K562 (cell line): ENCODE data around the gene RNF224. TPM values are rescaled to one million over a fixed set of nuclear protein-coding genes. Genes with fewer than 3 reads are reported as not detected.

Source experiments
- ATAC-seq: fragments of 200-7000 bp; cut with Tn5 transposase; 3 replicates; pipeline ENCODE4 v1.9.1; 2020; ENCODE audit warnings: moderate library complexity
- BruUV-seq: library from RNA; stranded (reverse); fragments of 400-500 nt; replicated peaks from 2 replicates; lab custom pipeline; 2021; lab: Mats Ljungman, UMichigan
- CTCF ChIA-PET: fragments of 300-600 bp; formaldehyde crosslinking; extraction: SDS; loops from one replicate; lab custom pipeline; 2021; ENCODE audit warnings: low intra/inter-chr PET ratio; lab: Yijun Ruan, JAX
- POLR2A ChIA-PET: fragments of 300-600, 350-650 bp; sonication (Branson Sonifier 250); formaldehyde crosslinking; extraction: SDS; loops from one replicate; lab custom pipeline; 2021; ENCODE audit warnings: antibody characterized with exemption, inconsistent platforms; lab: Yijun Ruan, JAX
- DNase-seq, 4 experiments: peaks; one replicate each; pipeline versions ENCODE4 v3.0.0 to v3.0.0-alpha.2; 2011 to 2018; ENCODE audit warnings: low spot score in 3 of 4, mixed read lengths in 3 of 4; ENCODE audit errors: extremely low read depth in 1 of 4
- FAIRE-seq: peaks from 2 replicates; lab custom pipeline; 2011; peaks lifted over from hg19 to GRCh38; lab: Jason Lieb, UNC
- H2AFZ ChIP-seq: 2 replicates; pipeline ENCODE4 v1.6.0; 2011; ENCODE audit warnings: low read depth, low read length, control low read depth, inconsistent platforms
- H3K27ac ChIP-seq: fragments of 200-600 bp; 3 replicates; pipeline ENCODE4 v1.8.0; 2011; ENCODE audit warnings: low read depth, mild to moderate bottlenecking, control low read depth, inconsistent platforms, low read length, moderate library complexity, mixed read lengths; ENCODE audit errors: extremely low read depth
- H3K27me3 ChIP-seq, 2 experiments: fragments of 300-600 bp in 1 of 2; 2 replicates in 1 of 2; 3 replicates in 1 of 2; pipeline versions ENCODE4 v1.6.0 to v1.8.0; 2011; ENCODE audit warnings: inconsistent platforms in 2 of 2, low read length in 2 of 2, mild to moderate bottlenecking in 1 of 2, mixed read lengths in 1 of 2, moderate library complexity in 1 of 2; ENCODE audit not compliant: control insufficient read depth in 2 of 2, insufficient read depth in 2 of 2
- H3K36me3 ChIP-seq: fragments of 300-600 bp; 3 replicates; pipeline ENCODE4 v1.8.0; 2011; ENCODE audit warnings: mild to moderate bottlenecking, low read length, inconsistent platforms; ENCODE audit not compliant: control insufficient read depth, insufficient read depth
- H3K4me1 ChIP-seq, 2 experiments: fragments of 200-600 bp in 1 of 2; replicated peaks in 1 of 2; 2 replicates in 1 of 2; 3 replicates in 1 of 2; pipeline versions ENCODE4 v1.5.1 to v1.8.0; 2011; ENCODE audit warnings: inconsistent platforms in 2 of 2, low read length in 2 of 2, mild to moderate bottlenecking in 1 of 2, mixed read lengths in 1 of 2, moderate library complexity in 1 of 2; ENCODE audit not compliant: control insufficient read depth in 2 of 2, insufficient read depth in 2 of 2
- H3K4me2 ChIP-seq: 2 replicates; pipeline ENCODE4 v1.6.1; 2011; ENCODE audit warnings: low read length, control low read depth, inconsistent platforms, mixed read lengths; ENCODE audit not compliant: insufficient read depth
- H3K4me3 ChIP-seq: fragments of 200-600 bp; sonication (generic), shearing (Covaris generic); 2 replicates; pipeline ENCODE4 v1.5.1; 2016; ENCODE audit warnings: control low read depth, inconsistent platforms
- H3K79me2 ChIP-seq: fragments of 200-600 bp; 3 replicates; pipeline ENCODE4 v1.8.0; 2011; ENCODE audit warnings: low read length, inconsistent platforms; ENCODE audit not compliant: control insufficient read depth, insufficient read depth
- H3K9ac ChIP-seq, 2 experiments: 2 replicates each; pipeline versions ENCODE4 v1.6.0 to v1.6.1; 2011; ENCODE audit warnings: low read depth in 2 of 2, low read length in 2 of 2, control low read depth in 1 of 2, inconsistent platforms in 1 of 2, mild to moderate bottlenecking in 1 of 2, mixed read lengths in 1 of 2; ENCODE audit not compliant: insufficient read depth in 1 of 2
- H3K9me1 ChIP-seq: one replicate; pipeline ENCODE4 v1.6.0; 2011; ENCODE audit warnings: inconsistent platforms, mild to moderate bottlenecking, low read length, moderate library complexity; ENCODE audit not compliant: control insufficient read depth, insufficient read depth
- H3K9me3 ChIP-seq: replicated peaks from 2 replicates; pipeline ENCODE4 v1.5.1; 2011; ENCODE audit warnings: low read depth, low read length, inconsistent platforms; ENCODE audit not compliant: control insufficient read depth, insufficient read depth
- H4K20me1 ChIP-seq: replicated peaks from 2 replicates; pipeline ENCODE4 v1.6.1; 2011; ENCODE audit warnings: low read length, inconsistent platforms, mixed read lengths; ENCODE audit not compliant: control insufficient read depth, insufficient read depth
- BCL6 ChIP-seq: fragments of 250-450 bp; sonication (Bioruptor Pico); IDR thresholded peaks from 2 replicates; pipeline ENCODE4 v1.4.0; 2020
- CBX3 ChIP-seq, 2 experiments: IDR thresholded peaks; 1 replicate in 1 of 2; 2 replicates in 1 of 2; pipeline ENCODE4 v1.6.1; 2012; ENCODE audit warnings: inconsistent platforms in 2 of 2, low read length in 2 of 2, borderline replicate concordance in 1 of 2, control low read depth in 1 of 2
- CBX8 ChIP-seq: fragments of 200-600 bp; sonication (generic); IDR thresholded peaks from 2 replicates; pipeline ENCODE4 v1.6.1; 2012; ENCODE audit warnings: borderline replicate concordance, mixed run types, low read depth, mild to moderate bottlenecking, moderate library complexity, mixed read lengths, low read length, control low read depth, inconsistent platforms; ENCODE audit not compliant: poor library complexity, severe bottlenecking; ENCODE audit errors: extremely low read depth
- E2F4 ChIP-seq: sonication (generic); formaldehyde crosslinking; IDR thresholded peaks from 2 replicates; pipeline ENCODE4 v1.8.0; 2022; ENCODE audit warnings: mild to moderate bottlenecking, low read depth, missing genetic modification reagents
- ELF4 ChIP-seq: fragments of 450-650 bp; formaldehyde crosslinking; IDR thresholded peaks from 2 replicates; pipeline ENCODE4 v1.4.0; 2022; ENCODE audit warnings: missing genetic modification characterization
- HDAC1 ChIP-seq, 2 experiments: fragments of 450-650 bp; IDR thresholded peaks; 2 replicates each; pipeline ENCODE4 v1.6.1; 2016 to 2017; ENCODE audit warnings: inconsistent platforms in 1 of 2, mild to moderate bottlenecking in 1 of 2, moderate library complexity in 1 of 2
- HNRNPL ChIP-seq: fragments of 200-400 bp; formaldehyde crosslinking; IDR thresholded peaks from 2 replicates; pipeline ENCODE4 v1.6.1; 2017; ENCODE audit warnings: low read depth, mild to moderate bottlenecking, low read length
- KDM1A ChIP-seq, 2 experiments: fragments of 450-650 bp; IDR thresholded peaks; 2 replicates each; pipeline ENCODE4 v1.6.1; 2016; ENCODE audit warnings: mild to moderate bottlenecking in 2 of 2
- KLF16 ChIP-seq: IDR thresholded peaks from 2 replicates; pipeline ENCODE4 v1.6.1; 2016; ENCODE audit warnings: antibody characterized with exemption
- MAFG ChIP-seq: fragments of 450-650 bp; conservative IDR thresholded peaks from 2 replicates; pipeline ENCODE4 v1.6.1; 2016; ENCODE audit warnings: missing genetic modification characterization, missing compliant biosample characterization
- MCM2 ChIP-seq: fragments of 450-650 bp; IDR thresholded peaks from 2 replicates; pipeline ENCODE4 v1.6.1; 2017; ENCODE audit warnings: low read depth, mild to moderate bottlenecking
- MEIS2 ChIP-seq: fragments of 450-650 bp; IDR thresholded peaks from 2 replicates; pipeline ENCODE4 v1.6.1; 2014; ENCODE audit warnings: mild to moderate bottlenecking; ENCODE audit not compliant: partially characterized antibody
- RBFOX2 ChIP-seq: fragments of 200-400 bp; formaldehyde crosslinking; IDR thresholded peaks from 2 replicates; pipeline ENCODE4 v1.6.1; 2017; ENCODE audit warnings: low read depth, mild to moderate bottlenecking, low read length, moderate library complexity
- RBM22 ChIP-seq: fragments of 200-400 bp; formaldehyde crosslinking; IDR thresholded peaks from 2 replicates; pipeline ENCODE4 v1.6.1; 2018; ENCODE audit warnings: low read length, low read depth; ENCODE audit not compliant: poor library complexity, severe bottlenecking
- RBM39 ChIP-seq: fragments of 200-400 bp; formaldehyde crosslinking; optimal IDR thresholded peaks from 2 replicates; pipeline ENCODE3; 2018; ENCODE audit warnings: low read depth, low read length
- RUNX1 ChIP-seq: sonication (generic); IDR thresholded peaks from 2 replicates; pipeline ENCODE4 v1.6.1; 2016; ENCODE audit warnings: antibody characterized with exemption, low read depth
- THAP12 ChIP-seq: fragments of 250-450 bp; sonication (Bioruptor Pico); IDR thresholded peaks from 2 replicates; pipeline ENCODE4 v1.9.0; 2021; ENCODE audit warnings: mild to moderate bottlenecking, inconsistent platforms
- ZBED1 ChIP-seq: IDR thresholded peaks from 2 replicates; pipeline ENCODE4 v1.6.1; 2014
- ZNF41 ChIP-seq: fragments of 250-450 bp; sonication (Bioruptor Pico); conservative IDR thresholded peaks from 2 replicates; pipeline ENCODE4 v1.4.0; 2020; ENCODE audit warnings: mild to moderate bottlenecking
- WGBS: fragments of 100-300 bp; shearing (Covaris generic); methylation state at CpG from one replicate; pipeline ENCODE4 v1.1.6; 2016; ENCODE audit warnings: low coverage, mixed read lengths; ENCODE audit not compliant: insufficient coverage; ENCODE audit errors: missing lambda C conversion rate; 5-methylcytosine and 5-hydroxymethylcytosine counted together
- in situ Hi-C: fragments of 300-500 bp; cut with MboI; formaldehyde crosslinking; loops from 4 replicates; pipeline ENCODE4 v1.15.0; 2018; ENCODE audit warnings: inconsistent platforms, mixed read lengths
- intact Hi-C: fragments of 100-400 bp; cut with micrococcal nuclease; formaldehyde crosslinking; loops from 2 replicates; pipeline ENCODE4 v1.14.2; 2022
- polyA plus RNA-seq, 8 experiments: library from polyadenylated mRNA; depleted of rRNA in 4 of 8; stranded (reverse) in 5 of 8; unstranded in 3 of 8; fragments of >200 nt; fragmentation: Nextera tagmentation in 2 of 8; fragmentation: Illumina TruSeq in 1 of 8; extraction: Ambion mirVana in 2 of 8; extraction: Trizol in 1 of 8; gene quantifications; 2 replicates each; pipeline versions ENCODE4 v1.2.1 to v1.2.3, GENCODE V29; 2011 to 2014; ENCODE audit warnings: inconsistent platforms in 1 of 8, missing spikeins in 1 of 8
- total RNA-seq, 7 experiments: library from RNA; depleted of rRNA in 6 of 7; stranded (reverse); fragments of >200 nt in 6 of 7; fragmentation: Illumina TruSeq in 2 of 7; extraction: Trizol in 2 of 7; gene quantifications; 2 replicates each; pipeline versions ENCODE4 v1.2.1 to v1.2.3, GENCODE V29; 2011 to 2021; ENCODE audit warnings: low replicate concordance in 1 of 7

Gene RNF224
- total and polyA plus RNA-seq, 9 of the 15 experiments (the other 6 are each of a cell fraction or from before 2014, with no cell fraction given): not detected

DNA sequence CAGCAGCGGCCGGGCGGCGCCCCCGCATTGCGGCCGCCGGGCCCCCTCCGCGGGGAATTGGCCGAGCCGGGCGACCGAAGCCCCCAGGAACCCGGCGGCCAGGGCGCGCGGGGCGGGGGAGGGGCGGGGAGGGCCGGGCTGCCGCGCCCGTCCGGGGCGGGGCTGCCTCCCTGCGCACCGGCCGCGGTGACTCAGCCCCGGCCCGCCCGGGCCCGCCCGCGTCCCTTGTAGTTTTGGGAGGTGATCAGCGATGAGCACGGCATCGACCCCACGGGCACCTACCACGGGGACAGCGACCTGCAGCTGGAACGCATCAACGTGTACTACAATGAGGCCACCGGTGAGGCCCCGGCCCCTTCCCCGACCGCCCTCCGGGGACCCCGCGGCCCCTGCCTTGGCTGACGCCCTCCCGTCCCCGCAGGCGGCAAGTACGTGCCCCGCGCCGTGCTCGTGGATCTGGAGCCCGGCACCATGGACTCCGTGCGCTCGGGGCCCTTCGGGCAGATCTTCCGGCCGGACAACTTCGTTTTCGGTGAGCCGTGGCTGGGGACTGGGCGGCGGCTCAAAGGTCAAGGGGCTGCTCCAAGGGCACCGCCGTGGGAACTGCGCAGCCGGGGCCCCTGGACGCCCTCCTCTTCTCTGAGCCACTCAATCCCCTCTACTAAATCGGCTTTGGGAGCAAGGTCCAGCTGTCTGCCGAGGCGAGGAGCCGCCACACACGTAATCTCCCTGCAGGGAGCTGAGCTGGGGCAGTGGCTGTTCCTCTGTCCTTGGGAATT lies 14.4 kb downstream of the RNF224 start:
- H3K4me2 ChIP-seq: peak overlapping the region; percentile 95
- no peak for FAIRE-seq
- peak; percentile 77 to 88 (median 85) for DNase-seq
- peaks cover 30% of the 10 kb centered on the region for H3K36me3 ChIP-seq
- WGBS: under 1% methylated on average over 43 of the region's 83 CpGs
- H3K27ac ChIP-seq: peak overlapping the region; percentile 90
- peak overlapping the region; percentile 87 to 100 for H3K9ac ChIP-seq
- POLR2A ChIA-PET: interaction anchor here (0.6 to 6.5 kb wide), 29 partner anchors 9 to 515 kb away, joined by 3 to 221 read pairs (median 5); partner anchors contain the start of genes ANAPC2, CYSRT1, NELFB and SLC34A3
- H3K9me1 ChIP-seq: peaks cover 4% of the 10 kb centered on the region
- ATAC-seq: peak; percentile 11
- in situ Hi-C loops (loop anchor here (25.0 kb wide), 1 partner anchor 454 kb away; the partner anchor contains the start of genes CCDC183 and TMEM141), intact Hi-C loops (loop anchor here (1.0 to 10.0 kb wide), 4 partner anchors 13 to 457 kb away; partner anchors contain the start of genes NELFB, NRARP and TOR4A)
- CTCF ChIA-PET: no interaction called here
- peaks cover 30% of the 10 kb centered on the region for H4K20me1 ChIP-seq
- no peak overlapping the region for H2AFZ ChIP-seq
- peaks cover 57% of the 10 kb centered on the region for H3K79me2 ChIP-seq
- H3K9me3 ChIP-seq: no peaks in the 10 kb centered on the region
- H3K27me3 ChIP-seq: no peaks in the 10 kb centered on the region
- peaks cover 28 to 91% of the 10 kb centered on the region in 2 experiments for H3K4me1 ChIP-seq
- H3K4me3 ChIP-seq: peak overlapping the region; percentile 96
- no TSS peak for BruUV-seq
- TF ChIP-seq KLF16 (no peak), BCL6 (CRISPR knock-in tag) (no peak), CBX8 (no peak), RBM39 (peak; percentile 11), MEIS2 (no peak), RUNX1 (no peak), RBM22 (peak; percentile 94), ELF4 (CRISPR knock-in tag) (0 out of 2 replicates have a peak, but pooled peaks have one; percentile 35), RBFOX2 (peak; percentile 93), HDAC1 (IDR thresholded peaks at IDR 0.05) (peak in 1 of 2 experiments; percentile 41; a peak in 2 of 4 replicates), ZBED1 (no peak), MAFG (no peak), THAP12 (CRISPR knock-in tag) (0 out of 2 replicates have a peak, but pooled peaks have one; percentile 63), ZNF41 (no peak), KDM1A (IDR thresholded peaks at IDR 0.05) (no peak), MCM2 (no peak), HNRNPL (0 out of 2 replicates have a peak, but pooled peaks have one; percentile 33), CBX3 (IDR thresholded peaks at IDR 0.05; ENCODE audit: borderline replicate concordance in 1 of 2, low read length in 2 of 2) (no peak), E2F4 (CRISPR knock-in tag) (no peak; the same call in 1 of the 2 replicates)
